Stomach smooth muscle (tissue), 2 donors: Measurements from ENCODE around the gene POMGNT2.
"Not testable (repeated sequence)": the region's sequence is repeated elsewhere in the genome, so short reads cannot be mapped to it uniquely, and the experiment has no call there.

Experiments
- H3K27ac ChIP-seq: one replicate; pipeline ENCODE4 v1.7.0; 2013; ENCODE audit warnings: mild to moderate bottlenecking, low read length, inconsistent platforms
- H3K27me3 ChIP-seq, 2 donors: one replicate each; pipeline ENCODE4 v1.7.0; 2013; ENCODE audit warnings: low read length in 2 of 2; ENCODE audit not compliant: insufficient read depth in 2 of 2, control insufficient read depth in 1 of 2
- H3K36me3 ChIP-seq, 2 donors: one replicate each; pipeline ENCODE4 v1.7.0; 2013; ENCODE audit warnings: low read length in 2 of 2; ENCODE audit not compliant: control insufficient read depth in 2 of 2, insufficient read depth in 2 of 2
- H3K4me1 ChIP-seq: one replicate; pipeline ENCODE4 v1.7.0; 2013; ENCODE audit warnings: low read length; ENCODE audit not compliant: control insufficient read depth, insufficient read depth
- H3K4me3 ChIP-seq, 2 donors: one replicate each; pipeline ENCODE4 v1.7.0; 2013; ENCODE audit warnings: low read length in 2 of 2
- H3K9ac ChIP-seq, 2 donors: one replicate each; pipeline ENCODE4 v1.7.0; 2013; ENCODE audit warnings: low read length in 2 of 2, mild to moderate bottlenecking in 1 of 2
- H3K9me3 ChIP-seq, 2 donors: one replicate each; pipeline ENCODE4 v1.7.0; 2013; ENCODE audit warnings: low read length in 2 of 2; ENCODE audit not compliant: control insufficient read depth in 2 of 2
- donor health status: healthy.
- donor health status: Pancreatic carcinoma.

The POMGNT2 gene

DNA sequence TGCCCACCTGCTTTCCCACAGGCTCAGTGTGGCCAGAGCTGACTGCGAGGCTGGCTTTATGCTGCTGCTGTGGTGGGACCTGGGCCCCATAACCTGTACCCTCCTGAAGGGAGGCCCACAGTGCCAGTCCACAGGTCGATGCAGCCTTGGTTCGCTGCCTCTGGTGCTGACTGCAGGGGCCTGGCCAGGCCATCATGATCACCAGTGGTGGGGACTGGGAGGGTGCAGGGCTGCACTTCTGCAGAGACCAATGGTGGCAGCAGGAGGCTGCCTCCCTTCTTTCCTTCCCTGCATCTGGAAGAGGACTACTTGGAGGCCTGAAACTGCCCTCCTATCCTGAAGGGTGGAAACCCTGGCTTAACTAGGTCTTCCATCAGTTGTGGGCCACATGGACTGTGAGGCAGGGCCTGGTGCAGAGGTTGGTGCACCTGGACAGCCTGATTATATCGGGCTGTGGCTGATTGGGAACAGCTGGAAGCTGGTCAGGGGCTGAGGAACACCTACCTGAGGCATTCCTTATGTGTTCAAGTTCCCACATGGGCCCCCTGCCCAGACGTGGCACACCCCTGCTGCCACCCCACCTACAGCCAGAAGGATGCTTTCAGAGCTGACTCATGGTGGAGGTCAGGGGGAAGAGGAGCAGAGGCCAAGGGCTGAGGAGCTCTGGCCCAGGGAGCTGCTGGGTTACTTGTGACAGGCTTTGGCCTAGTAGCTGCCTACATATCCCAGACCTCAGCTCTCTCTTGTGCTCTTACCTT, 29.8 kb downstream of the POMGNT2 start:
- Histone ChIP-seq H3K9me3 (no peaks in the 10 kb centered on the region), H3K27ac (no peak overlapping the region), H3K27me3 (no peaks in the 10 kb centered on the region), H3K4me3 (no peak overlapping the region), H3K4me1 (no peaks in the 10 kb centered on the region), H3K9ac (no peak overlapping the region), H3K36me3 (peaks cover 20% of the 10 kb centered on the region in 2 donors)

DNA sequence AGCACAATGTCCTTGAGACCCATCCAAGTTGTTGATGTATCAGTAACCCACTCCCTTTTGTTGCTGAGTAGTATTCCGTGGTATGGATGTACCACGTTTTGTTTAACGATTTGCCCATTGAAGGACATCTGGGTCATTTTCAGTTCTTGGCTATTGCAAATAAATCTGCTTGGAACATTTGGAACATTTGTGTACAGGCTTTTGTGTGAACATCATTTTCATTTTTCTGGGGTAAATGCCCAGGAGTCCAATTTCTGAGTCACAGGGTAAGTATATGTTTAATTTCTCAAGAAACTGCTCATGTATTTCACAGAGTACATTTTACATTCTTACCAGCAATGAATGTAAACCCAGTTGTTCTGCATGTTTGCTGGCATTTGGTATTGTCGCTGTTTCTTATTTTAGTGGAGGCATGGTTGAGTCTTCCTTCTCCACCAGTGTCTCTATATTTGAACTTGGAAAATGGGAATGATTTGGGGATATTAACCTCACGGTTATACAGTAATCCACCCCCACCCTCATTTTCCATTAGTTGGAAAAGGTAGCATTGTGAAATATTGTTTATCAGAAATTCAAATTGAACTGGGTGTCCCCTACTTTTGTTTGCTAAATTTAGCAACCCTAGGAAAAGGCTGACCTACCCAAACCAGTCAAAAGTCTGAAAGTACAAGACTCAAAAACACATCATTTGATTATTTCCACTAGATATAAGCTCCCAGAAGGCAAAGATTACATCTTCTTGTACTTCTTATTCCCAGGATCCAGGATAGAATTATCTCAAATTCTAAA, 30.8 kb downstream of the POMGNT2 start:
- Histone ChIP-seq H3K9me3 (no peaks in the 10 kb centered on the region), H3K4me3 (no peak overlapping the region), H3K36me3 (peaks cover 10 to 12% of the 10 kb centered on the region in 2 donors), H3K9ac (no peak overlapping the region), H3K27ac (no peak overlapping the region), H3K4me1 (no peaks in the 10 kb centered on the region), H3K27me3 (no peaks in the 10 kb centered on the region)

DNA sequence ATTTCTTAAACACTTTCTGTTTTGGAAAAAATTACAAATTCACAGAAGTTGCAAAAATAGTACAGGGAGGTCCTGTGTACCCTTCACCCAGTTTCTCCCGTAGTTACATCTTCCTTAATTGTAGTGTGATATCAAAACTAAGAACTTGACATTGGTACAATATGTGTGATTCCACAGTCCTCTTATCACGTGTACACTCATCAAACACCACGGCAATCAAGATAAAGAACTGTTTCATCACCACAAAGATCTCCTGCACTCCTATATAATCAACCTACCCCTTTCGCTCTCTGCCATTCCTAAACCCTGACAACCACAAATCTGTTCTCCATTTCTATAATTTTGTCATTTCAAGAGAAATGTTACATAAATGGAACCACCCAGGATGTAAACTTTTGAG, 31.4 kb downstream of the POMGNT2 start:
- H3K27ac ChIP-seq: no peak overlapping the region

DNA sequence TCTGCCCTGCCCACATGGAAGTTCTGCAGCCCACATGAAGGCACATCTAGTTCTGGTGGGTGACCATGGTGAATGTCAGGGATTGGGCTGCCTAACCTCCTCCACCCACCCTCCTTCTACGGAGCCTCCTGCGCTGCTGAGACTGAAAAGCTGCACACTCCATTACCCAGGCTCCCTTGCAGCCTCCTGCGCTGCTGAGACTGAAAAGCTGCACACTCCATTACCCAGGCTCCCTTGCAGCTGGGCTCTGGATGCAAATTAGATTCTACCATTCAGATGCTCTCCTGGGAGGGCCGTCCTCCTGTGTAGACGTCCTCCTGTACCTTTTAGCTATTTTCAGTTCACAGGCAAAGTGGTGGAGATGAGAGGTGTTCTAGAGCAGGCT, 32.1 kb downstream of the POMGNT2 start:
- Histone ChIP-seq H3K36me3 (no peaks in the 10 kb centered on the region), H3K9ac (no peak overlapping the region), H3K9me3 (no peaks in the 10 kb centered on the region), H3K27ac (no peak overlapping the region), H3K4me1 (no peaks in the 10 kb centered on the region), H3K27me3 (no peaks in the 10 kb centered on the region), H3K4me3 (no peak overlapping the region)

More for the DNA sequence above, 31.4 kb downstream of the POMGNT2 start:
- Histone ChIP-seq H3K4me1 (no peaks in the 10 kb centered on the region), H3K27me3 (no peaks in the 10 kb centered on the region), H3K36me3 (peaks cover 4 to 6% of the 10 kb centered on the region in 2 donors), H3K9ac (no peak overlapping the region), H3K9me3 (no peaks in the 10 kb centered on the region), H3K4me3 (no peak overlapping the region)

DNA sequence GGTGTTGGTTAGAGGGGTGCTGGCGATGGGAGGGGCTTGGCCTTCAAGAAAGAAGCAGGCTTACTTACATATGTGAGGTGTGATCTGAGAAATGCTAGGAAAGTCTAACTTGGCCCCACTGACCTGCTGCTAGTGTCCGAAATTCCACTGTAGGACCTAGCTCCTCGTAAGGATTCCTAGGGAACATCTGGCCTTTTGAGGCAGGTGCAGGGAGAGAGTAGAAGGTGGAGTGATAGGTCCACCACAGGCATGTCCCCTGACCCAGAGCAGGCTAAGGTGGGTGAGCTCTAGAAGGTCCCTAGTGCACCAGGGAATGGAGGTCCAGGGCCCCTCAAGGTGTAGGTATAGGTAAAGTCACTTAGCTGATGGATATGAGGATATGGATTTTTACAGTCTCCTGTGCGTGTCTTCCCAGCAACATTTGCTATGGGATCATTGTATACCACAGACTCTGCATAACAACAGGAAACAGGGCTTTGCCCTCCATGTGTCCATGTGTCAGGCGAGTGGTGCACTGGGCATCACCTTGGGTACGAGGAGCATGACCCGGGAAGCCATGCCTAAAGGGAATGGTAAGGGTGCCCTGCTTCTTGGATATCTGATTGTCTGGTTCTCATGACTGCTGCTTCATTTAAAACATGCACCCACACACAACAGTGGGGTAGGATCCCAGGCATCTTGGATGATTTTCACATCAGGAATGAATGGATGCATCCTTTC, 32.6 kb downstream of the POMGNT2 start:
- Histone ChIP-seq H3K4me1 (no peaks in the 10 kb centered on the region), H3K9ac (no peak overlapping the region), H3K27ac (no peak overlapping the region), H3K9me3 (no peaks in the 10 kb centered on the region), H3K36me3 (no peaks in the 10 kb centered on the region), H3K27me3 (no peaks in the 10 kb centered on the region), H3K4me3 (no peak overlapping the region)

DNA sequence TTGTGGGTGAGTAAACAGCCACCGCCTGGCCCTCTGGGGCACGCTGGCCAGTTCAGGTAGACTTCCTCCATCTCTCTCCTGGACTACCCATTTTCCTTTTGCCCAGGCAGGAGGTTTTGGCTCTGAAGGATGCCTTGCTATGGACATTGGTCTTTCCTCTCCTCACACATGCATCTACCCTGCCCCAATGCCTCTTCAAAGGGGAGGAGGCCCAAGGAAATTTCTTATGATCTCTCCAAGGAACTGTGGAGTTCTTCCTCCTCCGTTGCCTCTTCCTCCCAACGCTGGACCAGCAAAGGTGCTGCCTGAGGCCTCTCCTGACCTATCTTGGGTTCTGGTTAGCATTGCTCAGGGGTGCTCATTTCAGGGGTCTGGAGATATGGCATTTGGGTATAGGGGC, 33.5 kb downstream of the POMGNT2 start:
- H3K27ac ChIP-seq: no peak overlapping the region
- no peaks in the 10 kb centered on the region for H3K36me3 ChIP-seq
- H3K4me3 ChIP-seq: no peak overlapping the region
- H3K9ac ChIP-seq: no peak overlapping the region
- H3K4me1 ChIP-seq: no peaks in the 10 kb centered on the region
- H3K9me3 ChIP-seq: no peaks in the 10 kb centered on the region
- no peaks in the 10 kb centered on the region for H3K27me3 ChIP-seq

DNA sequence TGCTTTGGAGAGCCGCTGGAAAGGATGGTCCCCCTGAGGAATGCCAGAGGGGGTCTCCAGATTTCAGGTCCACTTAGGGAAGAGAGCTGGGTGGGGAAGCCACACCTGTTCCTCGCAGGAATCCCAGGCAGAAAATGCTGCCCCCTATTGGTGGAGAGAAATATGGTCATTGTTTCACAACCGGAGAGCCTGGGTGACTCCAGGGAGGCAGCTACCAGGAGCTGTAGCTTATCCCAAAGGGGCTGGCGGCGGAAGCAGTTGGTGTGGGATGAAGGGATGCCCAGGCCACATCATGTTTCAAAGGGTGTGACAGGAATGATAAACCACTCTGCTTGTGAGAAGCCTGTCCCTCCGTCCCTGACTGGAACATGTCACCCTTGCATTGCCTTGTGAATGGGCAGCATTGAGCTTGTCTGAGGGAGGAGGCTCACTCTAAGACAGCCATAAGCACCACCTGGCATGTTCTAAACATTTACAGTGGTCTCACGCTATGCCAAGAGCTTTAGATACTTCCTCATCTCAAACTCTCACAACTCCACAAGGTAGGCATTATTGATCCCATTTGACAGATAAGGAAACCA, 34.5 kb downstream of the POMGNT2 start:
- Histone ChIP-seq H3K4me3 (no peak overlapping the region), H3K9ac (no peak overlapping the region), H3K4me1 (no peaks in the 10 kb centered on the region), H3K27me3 (no peaks in the 10 kb centered on the region), H3K36me3 (no peaks in the 10 kb centered on the region), H3K27ac (no peak overlapping the region), H3K9me3 (no peaks in the 10 kb centered on the region)

DNA sequence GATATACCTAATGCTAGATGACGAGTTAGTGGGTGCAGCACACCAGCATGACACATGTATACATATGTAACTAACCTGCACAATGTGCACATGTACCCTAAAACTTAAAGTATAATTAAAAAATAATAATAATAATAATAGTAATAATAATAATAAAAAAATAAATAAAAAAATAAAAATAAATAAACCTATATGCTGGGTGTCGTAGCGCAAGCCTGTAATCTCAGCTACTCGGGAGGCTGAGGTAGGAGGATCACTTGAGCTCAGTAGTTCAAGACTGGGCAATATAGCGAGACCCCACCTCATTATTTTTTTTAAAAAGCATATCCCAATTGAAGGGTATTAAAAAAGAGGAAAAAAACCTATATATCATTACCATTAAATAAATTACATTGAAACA, 35.2 kb downstream of the POMGNT2 start:
- H3K9me3 ChIP-seq, H3K9ac ChIP-seq, H3K4me1 ChIP-seq: not testable (repeated sequence)

DNA sequence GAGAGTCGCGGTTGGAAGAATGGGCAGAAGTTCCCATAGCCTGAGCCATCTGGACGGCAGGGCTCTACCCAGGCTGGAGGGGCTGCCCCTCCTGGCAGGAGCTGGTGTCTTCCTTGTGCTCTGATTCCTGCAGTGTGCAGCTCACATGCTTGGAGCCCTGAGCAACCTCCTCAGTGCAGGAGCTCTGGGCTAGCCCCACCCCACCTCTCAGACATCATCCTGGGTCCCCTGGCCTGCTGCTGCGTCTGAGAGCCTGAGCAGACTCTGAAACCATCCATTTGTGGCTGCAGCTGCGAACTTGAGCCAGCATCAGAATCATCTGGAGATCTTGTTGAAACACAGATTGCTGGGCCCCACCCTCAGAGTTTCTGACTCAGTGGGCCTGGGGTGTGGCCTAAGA, 42.8 kb downstream of the POMGNT2 start:
- Histone ChIP-seq H3K36me3 (peaks cover 5 to 13% of the 10 kb centered on the region in 2 donors), H3K9ac (no peak overlapping the region), H3K27ac (no peak overlapping the region), H3K4me1 (no peaks in the 10 kb centered on the region), H3K9me3 (peaks cover 6 to 13% of the 10 kb centered on the region in 2 donors), H3K27me3 (no peaks in the 10 kb centered on the region), H3K4me3 (no peak overlapping the region)

More for the DNA sequence above, 35.2 kb downstream of the POMGNT2 start:
- not testable (repeated sequence) for H3K27me3 ChIP-seq, H3K36me3 ChIP-seq, H3K4me3 ChIP-seq, H3K27ac ChIP-seq

DNA sequence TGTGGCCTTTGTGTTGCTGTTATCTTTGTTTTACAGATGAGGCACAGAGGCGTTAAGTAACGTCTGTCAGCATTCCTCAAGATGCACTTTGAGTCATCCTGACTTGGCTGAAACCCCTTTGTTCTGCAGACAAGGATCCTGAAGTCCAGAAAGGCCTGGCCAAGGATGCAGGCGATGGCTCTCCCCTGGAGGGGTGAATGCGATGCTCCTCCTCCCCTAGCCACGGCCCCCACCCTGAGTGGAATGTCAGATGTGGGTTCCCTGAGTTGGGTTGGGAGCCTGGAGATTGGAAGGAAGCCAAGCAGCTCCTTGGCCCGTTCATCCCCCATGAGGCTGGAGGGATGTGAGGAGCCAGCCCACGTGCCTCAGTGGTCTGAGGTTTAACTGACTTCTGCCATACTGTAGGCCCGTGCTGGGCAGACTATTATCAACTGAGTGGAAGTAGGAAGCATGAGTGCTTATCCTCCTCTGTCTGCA, 43.3 kb downstream of the POMGNT2 start:
- Histone ChIP-seq H3K4me1 (no peaks in the 10 kb centered on the region), H3K9ac (no peak overlapping the region), H3K9me3 (peaks cover 6 to 13% of the 10 kb centered on the region in 2 donors), H3K36me3 (peaks cover 5 to 13% of the 10 kb centered on the region in 2 donors), H3K27ac (no peak overlapping the region), H3K27me3 (no peaks in the 10 kb centered on the region), H3K4me3 (no peak overlapping the region)
